NCI-H1105 treated with DMSO at 0.1 percent for 48 hours (cell line): ENCODE measurements around the gene AFAP1.
A peak's percentile ranks its signal among the peaks of the same experiment; 100 is the strongest.

Source experiments
- DNase-seq: peaks from one replicate; lab custom pipeline; 2025; lab: John Stamatoyannopoulos, UW

Gene AFAP1

DNA sequence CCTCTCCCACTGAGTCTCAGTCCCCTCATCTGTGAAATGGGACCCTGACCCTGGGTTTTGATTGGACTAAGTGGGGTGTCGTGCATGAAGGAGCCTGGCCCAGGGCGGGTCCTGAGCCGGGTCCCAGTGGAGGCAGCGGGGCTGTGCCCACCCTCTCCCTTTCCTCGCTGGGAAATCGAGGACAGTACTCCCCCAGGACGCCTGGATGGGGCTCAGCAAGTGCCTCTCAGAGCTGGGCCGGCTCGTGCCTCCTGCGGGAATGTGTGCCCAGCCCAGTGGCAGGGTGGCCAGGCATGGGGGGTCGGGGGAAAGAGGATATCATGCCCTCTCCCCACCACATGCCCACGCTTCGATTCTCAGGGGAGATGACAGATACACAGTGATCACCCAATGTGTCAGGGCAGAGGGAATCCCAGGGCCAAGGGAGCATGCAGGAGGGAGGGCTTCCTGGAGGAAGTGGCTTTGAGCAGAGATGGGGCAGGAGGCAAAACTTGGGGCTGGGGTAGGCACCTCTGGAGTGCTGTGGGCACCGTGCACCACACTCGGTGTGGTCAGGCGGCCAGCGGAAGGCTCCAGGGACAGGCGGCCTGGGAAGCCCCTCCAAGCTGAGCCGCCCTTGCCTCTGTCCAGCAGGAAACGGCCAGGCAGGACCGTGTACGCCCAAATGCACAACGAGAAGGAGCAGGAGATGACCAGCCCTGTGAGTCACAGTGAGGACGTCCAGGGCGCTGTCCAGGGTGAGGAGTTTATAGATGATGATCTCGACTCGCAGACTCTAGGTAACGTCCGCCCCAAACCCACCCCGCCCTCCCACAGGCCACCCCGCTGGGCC lies 203.0 kb downstream of the AFAP1 start:
- DNase-seq: no peak

DNA sequence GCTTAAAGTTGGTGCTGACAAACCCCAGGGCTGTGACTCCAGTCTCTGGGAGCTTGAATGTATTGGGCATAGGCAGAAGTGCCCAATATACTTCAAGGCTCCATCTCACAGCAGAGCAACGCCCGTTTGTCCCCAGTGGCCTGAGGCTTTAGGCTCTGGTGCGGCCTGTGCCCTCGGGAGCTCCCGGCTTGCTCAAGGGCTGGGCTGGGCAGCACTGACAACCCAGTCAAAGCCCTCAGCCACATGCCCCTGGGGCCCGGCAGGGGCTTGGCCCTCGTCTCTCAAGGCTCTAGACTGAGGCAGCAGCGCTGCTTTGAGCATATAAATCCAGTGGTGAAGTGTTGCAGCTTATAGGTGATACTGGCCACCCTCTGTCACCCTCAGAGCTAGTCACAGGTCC lies 203.7 kb downstream of the AFAP1 start:
- no peak for DNase-seq

DNA sequence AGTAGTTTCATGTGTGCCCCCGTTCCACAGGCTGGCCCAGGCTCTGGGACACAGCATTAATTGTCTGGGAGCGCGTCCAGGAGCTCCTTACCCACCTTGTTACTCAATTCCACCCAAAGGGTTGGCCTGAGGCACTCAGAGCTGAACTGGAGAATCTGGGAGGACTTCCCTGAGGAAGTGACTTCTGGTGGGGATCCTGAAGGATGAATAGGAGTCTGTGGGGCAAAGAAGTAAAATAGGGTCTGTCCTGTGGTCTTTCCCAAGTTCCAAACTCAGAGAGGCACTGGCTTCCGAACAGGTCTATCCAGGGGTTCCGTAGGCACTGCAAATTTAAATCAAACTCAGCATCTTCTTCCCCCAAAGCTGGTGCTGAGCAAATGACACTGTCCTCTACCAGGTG lies 204.3 kb downstream of the AFAP1 start:
- no peak for DNase-seq

DNA sequence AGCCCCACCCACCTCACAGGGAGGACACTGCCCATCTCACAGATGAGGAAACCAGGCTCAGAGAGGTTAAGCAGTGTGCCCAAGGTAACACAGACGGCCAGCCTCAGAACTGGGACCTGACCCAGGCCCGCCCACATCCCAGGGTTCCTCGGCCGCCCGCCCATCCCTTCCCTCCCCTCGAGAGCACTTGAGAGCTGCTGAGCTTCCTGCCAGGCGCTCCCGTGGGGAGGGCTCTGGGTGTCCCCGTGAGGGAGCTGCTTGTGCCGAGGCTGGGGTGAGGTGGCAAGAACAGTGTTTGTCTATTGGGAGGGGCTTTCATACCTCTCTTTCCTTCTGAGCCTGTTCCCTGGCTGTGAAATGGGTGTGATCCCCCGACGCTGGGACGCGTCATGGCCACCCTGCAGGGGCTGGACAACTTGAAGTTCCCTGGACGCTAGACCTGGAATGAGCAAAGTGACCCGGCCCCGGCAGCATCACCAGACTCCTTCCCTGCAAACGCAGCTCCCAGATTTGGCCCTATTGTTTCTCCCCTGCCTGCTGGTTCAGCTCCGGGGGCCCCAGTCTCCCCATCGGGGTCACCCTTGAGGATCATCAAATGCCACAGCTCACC lies 204.9 kb downstream of the AFAP1 start:
- DNase-seq: no peak

DNA sequence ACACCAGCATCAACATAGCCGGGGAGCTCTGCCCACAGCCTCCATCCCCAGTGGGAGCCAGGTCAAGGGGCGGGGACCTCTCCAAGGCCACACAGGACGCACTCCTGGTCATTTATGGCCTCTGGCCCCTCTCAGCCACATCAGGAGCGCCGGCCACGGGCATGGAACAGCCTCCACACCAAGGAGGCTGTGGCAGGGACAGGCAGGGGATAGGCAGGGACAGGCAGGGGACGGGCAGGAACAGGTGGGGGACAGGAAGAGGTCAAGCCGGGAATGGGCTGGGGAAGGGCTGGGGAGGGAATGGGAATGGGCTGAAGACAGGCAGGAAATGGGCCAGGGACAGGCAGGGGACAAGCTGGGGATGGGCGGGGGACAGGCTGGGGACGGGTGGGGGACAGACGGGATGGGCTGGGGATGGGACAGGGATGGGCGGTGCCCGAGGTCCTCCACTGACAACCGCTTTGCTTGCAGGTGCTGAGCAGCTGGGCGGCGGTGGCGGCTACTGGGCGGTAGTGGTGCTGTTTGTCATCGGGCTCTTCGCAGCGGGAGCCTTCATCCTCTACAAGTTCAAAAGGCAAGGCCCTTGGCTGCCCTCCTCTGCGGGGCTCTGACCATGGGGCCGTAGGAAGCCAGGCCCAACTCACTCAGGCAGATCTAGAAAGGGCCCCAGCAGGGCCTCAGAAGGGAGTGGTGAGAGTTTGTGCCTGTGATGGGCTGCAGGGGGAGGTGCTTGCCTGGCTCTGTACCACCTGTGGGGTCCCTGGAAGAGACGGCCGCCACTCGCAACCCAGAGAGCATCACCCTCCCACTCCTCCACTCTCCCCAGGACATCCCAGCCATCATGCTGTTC lies 205.6 kb downstream of the AFAP1 start:
- DNase-seq: no peak

DNA sequence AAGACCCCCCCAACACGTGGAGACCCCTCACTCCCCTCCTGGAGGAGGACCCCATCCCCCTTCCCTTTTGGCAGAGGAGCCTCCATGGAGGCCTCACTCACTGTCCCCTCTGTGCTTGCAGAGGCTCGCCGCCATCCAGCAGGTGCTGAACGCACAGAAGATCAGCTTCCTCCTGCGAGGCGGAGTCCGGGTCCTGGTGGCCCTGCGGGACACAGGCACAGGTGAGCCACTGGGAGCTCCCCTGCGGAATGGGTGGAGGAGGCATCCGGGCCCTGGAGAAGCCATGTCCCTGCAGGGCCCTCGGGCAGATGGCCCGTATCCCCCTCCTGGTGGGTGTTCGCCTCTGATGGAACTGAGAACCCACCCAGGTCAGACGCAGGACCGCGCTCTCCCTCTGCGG lies 206.5 kb downstream of the AFAP1 start:
- DNase-seq: no peak

DNA sequence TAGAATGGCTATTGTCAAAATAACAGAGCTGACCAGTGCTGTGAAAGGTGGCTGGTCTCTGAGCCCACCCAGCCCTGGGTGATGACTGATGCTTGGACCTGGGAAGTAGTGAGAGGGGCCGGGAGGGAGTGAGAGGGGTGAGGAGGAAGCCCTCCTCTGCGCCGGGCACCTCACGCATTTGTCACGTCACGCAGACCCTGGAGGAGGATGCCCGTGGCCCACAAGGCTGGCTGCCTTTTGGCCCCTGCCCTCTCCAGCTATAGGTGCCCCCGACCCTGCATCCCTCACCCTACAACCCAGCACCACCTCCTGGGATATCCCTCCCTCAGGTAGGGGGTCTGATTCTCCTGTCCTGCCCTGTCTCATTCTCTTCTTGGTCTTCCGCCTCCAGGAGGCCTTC lies 207.4 kb downstream of the AFAP1 start:
- DNase-seq: no peak

DNA sequence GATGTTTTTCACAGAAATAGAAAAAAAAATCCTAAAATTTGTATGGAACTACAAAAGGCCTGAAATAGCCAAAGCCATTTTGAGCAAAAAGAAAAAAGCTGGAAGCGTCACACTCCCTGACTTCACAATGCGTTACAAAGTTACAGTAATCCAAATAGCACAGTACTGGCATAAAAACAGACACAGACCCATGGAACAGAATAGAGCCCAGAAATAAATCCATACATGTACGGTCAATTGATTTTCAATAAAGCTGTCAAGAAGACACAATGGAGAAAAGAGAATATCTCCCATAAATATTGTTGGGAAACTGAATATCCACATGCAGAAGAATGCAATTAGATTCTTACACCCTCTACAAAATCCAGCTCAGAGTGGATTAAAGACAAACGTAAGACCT lies 208.2 kb downstream of the AFAP1 start:
- no peak for DNase-seq

DNA sequence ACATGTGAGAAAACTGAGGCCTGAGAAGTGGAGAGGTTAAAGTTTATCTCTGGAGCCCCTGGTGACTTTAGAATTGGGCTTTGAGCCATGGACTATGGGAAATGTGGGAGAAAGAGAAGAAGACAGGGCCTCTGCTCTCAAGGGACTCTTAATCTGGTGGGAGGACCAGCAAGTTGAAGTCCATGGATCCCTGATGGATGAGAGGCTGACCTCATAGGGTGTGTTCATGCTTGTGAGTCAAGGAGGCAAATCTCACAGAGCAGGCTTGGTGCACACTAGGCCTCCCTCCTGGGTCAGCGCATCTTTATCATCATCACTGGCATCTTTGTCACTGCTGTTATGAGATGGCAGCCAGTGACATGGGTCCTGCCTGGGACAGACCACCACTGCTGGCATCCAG lies 211.9 kb downstream of the AFAP1 start:
- DNase-seq: no peak

DNA sequence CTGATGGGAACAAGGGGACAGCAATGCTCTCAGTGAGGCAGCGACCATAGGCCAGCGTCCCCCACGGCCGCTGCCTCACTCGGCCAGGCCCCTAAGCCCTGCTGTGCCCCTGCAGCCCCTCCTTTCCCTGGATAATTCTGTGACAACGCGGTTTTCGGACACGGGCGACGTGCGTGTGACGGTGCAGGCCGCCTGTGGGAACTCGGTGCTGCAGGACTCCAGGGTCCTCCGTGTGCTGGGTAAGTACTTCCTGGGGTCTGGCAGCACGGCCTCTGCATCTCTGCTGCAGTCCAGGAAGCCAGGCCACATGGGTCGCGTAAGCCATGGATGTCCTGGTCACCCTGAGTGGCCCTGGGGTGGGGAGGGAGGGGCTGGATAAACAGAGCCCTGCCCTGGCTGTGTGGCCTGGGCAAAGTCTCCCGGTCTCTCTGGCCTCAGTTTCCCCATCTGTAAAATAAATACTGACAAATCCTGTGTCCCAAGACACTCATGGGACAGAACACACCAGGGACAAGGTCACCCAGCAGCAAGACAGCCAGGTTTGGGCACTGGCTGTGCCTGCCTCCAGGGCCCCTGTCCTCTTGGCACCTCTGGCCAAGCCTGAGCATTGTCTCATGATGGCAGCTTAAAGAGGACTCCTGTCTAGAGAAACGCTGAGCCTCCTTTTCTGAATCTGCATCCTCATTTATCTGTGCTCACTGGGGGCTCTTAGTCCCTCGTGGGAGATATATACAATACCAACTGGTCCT lies 212.8 kb downstream of the AFAP1 start:
- no peak for DNase-seq

DNA sequence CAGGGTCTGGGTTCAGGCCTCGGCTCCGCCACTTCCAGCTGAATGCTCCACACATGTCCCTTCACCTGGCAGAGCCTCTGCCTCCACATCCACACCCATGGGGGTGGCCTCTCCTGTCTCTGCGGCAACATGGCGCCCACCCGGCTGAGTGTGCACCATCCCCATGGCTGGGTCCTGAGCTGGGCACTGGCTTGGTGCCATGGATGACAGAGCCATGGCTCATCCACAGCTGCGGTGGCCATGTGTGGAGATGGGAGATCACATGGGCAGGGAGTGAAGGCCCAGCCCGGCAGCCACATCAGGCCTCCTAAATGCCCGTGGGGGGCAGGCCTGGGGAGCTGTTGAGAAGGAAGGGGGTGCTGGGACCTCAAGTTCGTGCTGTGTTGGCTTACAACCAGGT lies 213.7 kb downstream of the AFAP1 start:
- no peak for DNase-seq

DNA sequence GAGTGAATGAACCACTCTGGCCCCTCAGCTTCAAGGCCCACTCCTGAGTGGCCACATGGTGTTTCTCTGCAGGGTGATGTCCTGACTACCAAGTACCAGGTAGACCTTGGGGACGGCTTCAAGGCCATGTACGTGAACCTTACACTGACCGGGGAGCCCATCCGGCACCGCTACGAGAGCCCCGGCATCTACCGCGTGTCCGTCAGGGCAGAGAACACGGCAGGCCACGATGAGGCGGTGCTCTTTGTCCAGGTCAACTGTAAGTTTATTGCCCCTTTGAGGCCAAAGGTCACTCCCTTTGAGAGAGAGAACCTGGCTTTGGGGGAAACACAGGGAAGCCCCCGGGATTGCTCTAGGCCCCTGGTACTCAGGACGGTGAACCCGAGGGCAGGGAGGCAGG lies 216.0 kb downstream of the AFAP1 start:
- no peak for DNase-seq

DNA sequence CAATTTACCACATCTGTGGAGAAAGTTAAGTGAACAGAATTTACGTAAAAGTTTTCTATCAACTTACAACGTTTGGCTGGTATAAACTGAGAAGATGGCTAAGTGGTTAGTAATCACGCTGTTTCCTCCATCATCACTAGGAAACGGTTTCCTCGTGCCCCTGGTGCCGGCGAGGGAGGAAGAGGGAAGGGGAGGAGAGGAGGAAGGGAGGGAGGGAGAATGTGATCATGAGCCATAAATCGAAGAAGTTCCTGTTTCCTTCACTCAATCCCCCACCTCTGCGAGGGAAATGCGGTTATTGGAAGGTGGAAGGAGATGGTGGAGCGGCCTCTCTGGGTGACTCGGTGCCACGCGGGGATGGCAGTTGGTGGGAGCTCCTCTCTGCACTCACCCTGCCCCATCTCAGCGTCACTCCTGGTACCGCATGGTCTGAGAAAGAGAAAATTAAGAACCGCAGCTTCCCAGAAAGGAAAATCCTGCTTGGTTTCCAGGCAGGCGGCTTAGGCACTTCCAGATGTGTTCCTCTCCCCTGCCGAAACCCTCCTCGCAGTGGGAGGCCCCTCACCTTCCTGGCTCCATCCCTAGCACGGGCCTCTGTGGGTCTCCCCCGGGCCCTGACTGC lies 216.8 kb downstream of the AFAP1 start:
- DNase-seq: no peak

DNA sequence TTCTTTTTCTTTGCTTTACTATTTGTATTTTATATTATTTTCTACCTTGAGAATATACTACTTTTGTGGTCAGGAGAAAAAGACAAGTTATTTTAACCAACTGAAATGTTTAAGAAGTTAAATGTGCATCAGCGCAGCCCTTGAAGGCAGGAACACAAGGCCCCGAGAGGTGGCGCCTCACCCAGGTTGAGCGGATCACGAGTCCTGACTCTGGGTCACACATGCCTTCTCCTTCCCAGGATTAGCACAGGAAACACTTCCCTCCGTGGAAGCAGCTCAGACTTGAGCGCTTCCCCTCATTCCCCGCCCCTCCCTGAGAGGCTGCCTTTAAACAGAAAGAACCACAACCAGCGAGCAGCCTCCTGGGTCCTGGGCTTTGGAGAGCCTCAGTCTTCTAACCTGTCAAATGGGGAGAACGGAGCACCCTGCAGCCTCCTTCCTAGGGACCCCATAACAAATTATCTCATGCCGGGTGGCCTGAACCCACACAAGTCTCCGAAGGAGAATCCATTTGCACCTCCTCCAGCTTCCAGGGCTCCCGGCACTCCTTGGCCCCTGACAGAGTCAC lies 217.6 kb downstream of the AFAP1 start:
- no peak for DNase-seq

DNA sequence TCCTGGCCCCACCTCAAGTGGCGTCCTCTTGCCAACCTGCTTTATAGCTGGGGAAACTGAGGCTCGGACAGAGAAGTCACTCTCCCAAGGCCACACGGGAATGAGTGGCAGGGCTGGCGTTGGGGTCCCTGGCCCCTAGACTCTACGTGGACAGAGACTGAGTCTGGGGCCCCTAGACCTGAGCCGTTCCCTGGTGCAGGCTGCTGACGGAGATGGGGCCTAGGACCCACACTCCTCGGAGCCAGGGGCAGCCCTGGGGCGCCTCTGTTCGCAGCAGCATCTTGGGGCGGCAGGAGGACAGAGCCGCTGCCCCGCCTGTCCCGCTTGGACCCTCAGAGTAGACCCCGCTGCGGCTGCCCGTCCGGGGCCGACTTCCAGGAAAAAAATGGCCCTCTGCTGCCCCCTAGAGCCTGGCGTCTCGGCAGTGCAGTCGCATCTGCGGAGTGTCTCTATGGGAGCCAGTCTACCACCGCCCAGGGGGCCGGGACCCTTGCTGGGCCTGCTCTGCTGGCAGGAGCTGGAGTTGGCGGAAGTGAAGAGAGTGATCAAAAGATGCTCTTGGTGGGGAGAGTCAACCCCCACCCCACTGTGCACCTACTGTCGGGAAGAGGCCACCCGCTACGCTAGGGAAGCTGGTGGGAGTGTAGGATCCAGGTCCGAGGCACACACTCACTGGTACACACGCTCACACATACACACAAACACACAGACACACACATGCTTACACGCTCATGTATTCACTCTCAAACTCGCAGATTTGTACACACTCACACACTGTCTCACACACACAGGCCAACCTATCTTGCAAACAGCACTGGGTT lies 220.1 kb downstream of the AFAP1 start:
- peak; percentile 10 for DNase-seq

DNA sequence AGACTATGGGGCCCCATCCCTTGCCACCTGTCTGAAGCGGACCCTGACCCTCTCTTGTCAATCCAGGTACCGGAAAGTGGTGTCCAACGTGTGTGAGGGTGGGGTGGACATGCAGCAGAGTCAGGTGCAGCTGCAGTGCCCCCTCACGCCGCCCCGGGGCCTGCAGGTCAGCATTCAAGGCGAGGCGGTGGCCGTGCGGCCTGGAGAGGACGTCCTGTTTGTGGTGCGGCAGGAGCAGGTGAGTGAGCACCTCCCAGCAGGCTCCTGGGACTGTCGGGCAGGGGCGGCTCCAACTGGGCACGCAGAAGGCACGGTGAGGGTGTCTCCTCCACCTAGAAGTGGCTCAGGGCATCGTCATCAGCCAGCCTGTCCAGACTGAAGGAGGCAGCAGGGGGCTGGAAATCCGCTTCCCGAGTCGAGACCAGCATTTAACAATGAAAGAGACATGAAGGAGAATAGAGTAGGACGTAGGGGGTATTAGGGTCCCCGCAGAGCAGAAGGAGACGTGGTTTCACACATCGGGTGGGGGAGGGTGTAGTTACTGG lies 221.6 kb downstream of the AFAP1 start:
- no peak for DNase-seq

DNA sequence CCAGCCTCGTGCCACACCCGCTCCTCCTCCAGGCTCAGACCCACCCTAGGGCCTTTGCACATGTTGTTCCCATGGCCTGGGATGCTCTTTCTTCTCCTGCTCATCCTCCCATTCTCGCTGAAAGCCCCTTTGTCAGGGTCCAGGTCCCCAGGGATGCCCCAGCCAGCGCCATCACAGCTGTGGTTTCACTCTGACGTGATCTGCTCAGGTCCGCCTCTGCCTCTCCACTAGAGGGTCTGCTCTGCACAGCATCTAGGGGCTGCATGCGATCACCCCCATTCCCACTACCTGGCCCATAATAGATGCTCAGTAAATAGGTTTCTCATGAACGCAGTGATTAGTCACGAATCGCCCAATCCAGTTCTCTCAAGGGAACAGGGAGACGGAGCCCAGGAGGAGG lies 222.5 kb downstream of the AFAP1 start:
- no peak for DNase-seq

DNA sequence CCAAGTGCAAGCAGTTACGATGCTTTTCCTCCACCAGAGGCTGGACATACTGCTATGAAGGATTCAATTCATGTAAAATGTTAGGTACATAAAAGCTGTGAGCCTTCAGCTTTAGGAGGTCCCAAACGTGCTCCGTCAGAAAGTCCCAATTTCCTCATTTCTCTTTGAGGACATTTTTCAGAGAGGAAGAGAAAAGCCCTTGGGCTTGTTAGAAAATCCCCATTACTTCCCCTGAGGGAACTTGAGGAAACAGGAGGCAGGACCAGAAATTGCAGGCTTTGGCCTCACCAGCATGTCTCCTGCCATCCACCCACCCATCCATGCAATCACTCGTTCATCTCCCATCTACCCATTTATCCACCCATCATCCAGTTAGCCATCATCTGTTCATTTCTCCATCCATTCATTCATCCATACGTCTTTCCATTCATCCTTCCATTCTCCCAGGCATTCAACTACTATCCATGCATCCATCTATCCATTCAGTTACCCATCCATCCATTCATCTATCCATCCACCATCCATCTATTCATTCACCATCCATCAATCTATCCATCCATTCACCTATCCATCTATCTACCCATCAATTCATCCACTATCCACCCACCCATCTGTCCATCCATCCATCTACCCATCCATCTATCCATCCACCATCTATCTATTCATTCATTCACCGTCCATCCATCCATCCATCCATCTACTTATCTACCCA lies 223.5 kb downstream of the AFAP1 start:
- no peak for DNase-seq

DNA sequence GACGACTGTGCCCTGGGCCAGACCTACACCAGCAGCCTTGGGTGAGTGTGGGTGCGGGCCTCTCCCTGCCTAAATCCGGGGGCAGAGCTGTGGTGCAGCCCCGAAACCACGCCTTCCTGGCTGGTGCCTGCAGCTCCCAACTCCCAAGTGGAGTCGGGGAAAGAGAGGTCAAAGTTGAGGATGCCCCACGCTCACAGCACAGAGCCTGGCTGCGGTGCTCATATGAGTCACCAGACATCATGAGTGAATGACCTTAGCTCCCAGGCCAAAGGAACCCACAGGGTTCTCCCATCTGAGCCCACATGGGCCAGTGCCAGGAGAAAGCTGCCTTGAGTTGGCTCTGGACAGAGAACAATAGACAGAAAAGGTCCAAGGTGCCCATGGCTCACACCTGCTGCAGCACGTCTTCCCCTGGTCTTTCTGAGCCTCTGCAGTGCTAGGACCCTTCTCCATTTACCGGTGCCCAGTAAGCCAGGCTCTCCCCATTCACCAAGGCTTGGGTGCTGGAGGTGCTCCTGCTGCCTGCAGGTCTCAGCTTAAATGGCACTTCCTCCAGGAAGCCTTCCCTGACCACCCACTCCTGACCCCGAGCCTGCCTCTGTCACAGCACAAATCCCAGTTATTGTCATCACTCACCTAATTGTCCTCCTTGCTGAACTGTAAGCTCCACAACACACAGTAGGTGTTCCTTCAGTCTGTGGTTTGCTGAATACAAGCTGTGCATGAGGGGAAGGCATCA lies 224.2 kb downstream of the AFAP1 start:
- DNase-seq: no peak
